Measurements from ENCODE around the gene COL26A1.

GRCh38 chr7:101401390-101402080 is 38.9 kb downstream of the COL26A1 start:
- TF ChIP-seq CTCF (optimal IDR thresholded peaks at IDR 0.05 in 1 of 3, IDR thresholded peaks at IDR 0.05 in 1 of 3, conservative IDR thresholded peaks at IDR 0.05 in 1 of 3; ENCODE audit: extremely low read depth in 1 of 3, insufficient read depth in 2 of 3, low read length in 3 of 3) (no peak), EZH2 (IDR thresholded peaks at IDR 0.05; ENCODE audit: low read length) (no peak)

Measured in keratinocyte (primary cell).